ENCODE measurements around the gene ABCC5.
"Not testable (repeated sequence)": the region's sequence is repeated elsewhere in the genome, so short reads cannot be mapped to it uniquely, and the experiment has no call there.

ABCC5 gene

DNA sequence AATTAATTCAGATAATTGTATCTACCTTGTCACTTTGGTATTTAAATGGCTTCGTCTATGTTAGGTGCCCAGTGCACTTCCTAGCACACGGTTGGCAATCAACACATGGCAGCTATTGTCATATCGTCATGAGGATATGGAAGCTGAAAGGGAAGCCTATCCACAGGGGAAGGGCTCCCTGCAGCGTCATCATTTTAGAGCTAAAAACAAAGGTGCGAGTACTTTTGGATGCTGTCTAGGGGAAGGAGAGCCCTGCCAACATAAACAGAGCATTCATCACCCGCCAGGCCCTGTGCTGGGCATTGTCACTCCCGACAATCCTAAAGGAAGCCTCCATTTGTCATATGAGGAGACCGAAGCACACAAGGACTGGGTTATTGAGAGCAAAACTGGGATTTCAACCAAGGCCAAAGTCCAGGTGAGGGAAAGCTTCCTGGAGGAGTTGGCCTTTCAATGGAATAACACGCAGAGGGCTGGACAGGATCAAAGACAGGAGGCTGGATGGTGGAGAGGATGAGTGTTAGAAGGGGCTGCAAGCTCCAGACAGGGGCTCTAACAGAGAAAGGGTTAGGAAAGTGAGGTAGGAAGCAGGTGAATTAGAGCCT is 125.0 kb downstream of the ABCC5 start:
- no peak for DNase-seq (ENCODE audit: low spot score)

GRCh38 chr3:183885766-183886165 is 131.9 kb downstream of the ABCC5 start:
- no peak for DNase-seq (ENCODE audit: low spot score)

DNA sequence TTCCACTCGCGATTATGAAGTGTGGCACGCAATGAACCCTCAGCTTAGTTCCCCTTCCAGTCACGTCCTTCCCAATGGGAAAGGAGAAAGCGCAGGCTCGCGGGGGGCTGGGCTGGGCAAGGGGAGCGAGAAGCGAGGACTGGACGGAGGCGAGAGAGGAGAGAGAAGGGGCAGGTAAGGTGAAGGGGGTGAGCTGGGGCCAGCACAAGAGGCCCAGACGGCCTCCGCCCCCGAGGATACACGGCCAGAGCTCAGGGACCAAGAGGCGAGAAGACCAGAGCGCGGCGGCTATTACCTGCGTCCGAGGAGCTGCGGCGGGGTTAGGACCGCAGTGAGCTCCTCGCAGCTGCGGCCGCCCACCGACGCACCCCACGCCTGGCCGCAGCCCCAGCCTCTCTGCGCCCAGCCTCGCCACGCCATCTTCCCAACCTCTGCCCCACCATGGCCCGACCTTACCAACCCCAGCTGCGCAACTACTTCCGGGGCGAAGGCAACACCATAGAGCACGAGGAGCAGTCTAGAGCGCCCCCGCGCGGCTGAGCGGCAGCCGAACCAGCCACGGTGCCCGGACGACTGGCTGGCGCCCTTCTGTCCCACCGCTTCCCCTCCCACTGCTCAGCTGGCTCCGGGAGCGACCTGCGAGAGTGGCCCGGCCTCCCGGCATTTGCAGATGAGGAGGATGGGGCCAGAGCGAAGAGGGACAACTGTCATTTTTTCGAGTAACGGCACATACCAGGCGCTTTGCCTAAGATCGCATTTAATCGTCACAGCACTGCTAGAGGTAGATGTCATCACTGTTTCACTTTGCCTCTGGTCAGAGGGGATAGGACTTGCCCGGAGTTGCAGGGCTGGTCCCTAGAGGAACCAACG is 133.0 kb downstream of the ABCC5 start, which contains the start of gene PARL:
Gene PARL, minus strand, starts transcription at position 454 of the 870 bp plus-strand sequence. Its CDS starts 34 bp downstream, at position 420.
- DNase-seq (ENCODE audit: low spot score): peak; percentile 96

- DNase-seq (ENCODE audit: low spot score): no peak
Measured at GRCh38 chr3:183884097-183884426, 133.6 kb downstream of the ABCC5 start.

GRCh38 chr3:183883291-183884096 is 134.2 kb downstream of the ABCC5 start:
- DNase-seq (ENCODE audit: low spot score): no peak

DNA sequence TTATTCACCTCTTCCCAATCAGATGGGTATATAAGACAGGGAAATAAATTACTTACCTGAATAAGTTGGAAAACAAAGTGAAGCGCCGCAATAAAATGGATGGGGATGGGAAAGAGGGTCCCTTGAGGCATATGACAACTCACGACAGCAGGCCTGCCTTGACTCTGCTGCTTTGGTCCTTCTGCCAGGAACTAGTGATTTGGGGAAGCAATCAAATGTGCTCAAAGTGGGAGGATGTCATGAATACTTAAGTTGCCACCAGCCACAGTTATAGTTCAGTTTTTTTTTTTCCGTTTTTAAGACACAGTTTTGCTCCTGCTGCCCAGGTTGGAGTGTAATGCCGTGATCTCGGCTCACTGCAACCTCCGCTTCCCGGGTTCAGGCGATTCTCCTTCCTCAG is 137.6 kb downstream of the ABCC5 start:
- no peak for DNase-seq (ENCODE audit: low spot score)

DNA sequence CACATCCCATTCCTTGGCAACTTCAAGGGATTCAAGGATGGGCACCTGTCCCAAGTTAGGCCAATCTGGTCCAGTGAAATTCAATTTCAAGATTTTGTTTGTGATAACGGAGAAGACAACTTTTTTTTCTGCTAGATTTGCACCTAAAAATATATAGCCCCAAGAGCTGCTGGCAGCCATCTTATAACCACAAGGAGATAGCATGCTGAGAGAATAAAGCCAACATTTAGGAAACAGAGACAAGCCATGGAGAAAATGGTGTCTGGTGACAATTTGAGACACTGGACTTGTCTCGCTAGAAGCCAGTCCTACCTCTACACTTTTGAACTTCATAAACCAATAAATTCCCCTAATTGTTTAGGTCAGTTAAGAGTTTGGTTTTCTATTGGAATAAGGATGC is 138.4 kb downstream of the ABCC5 start:
- DNase-seq (ENCODE audit: low spot score): no peak

- peak; percentile 65 for DNase-seq (ENCODE audit: low spot score)
Measured at GRCh38 chr3:183878071-183878470, 139.6 kb downstream of the ABCC5 start.

- DNase-seq (ENCODE audit: low spot score): not testable (repeated sequence)
Measured at GRCh38 chr3:183877227-183877626, 140.5 kb downstream of the ABCC5 start.

DNA sequence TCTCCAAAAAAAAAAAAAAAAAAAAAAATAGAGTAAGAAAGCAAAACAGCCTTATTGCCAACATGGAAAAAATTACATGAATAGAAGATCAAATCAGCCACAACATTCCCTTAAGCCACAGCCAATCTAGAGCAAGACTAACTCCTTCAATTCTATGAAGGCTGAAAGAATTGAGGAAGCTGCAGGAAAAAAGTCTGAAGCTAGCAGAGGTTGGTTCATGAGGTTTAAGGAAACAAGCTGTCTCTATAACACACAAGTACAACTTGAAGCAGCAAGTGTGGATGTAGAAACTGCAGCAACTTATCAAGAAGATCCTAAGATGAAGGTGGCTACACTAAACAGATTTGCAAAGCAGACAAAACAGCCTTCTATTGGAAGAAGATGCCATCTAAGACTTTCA is 142.3 kb downstream of the ABCC5 start:
- DNase-seq (ENCODE audit: low spot score): no peak

- DNase-seq (ENCODE audit: low spot score): no peak
Measured at GRCh38 chr3:183873914-183874313, 143.8 kb downstream of the ABCC5 start.

- no peak for DNase-seq (ENCODE audit: low spot score)
Measured at GRCh38 chr3:183871541-183871940, 146.1 kb downstream of the ABCC5 start.

GRCh38 chr3:183870563-183870962 is 147.1 kb downstream of the ABCC5 start:
- no peak for DNase-seq (ENCODE audit: low spot score)

Measured in Ammon's horn (tissue), 1 donor.